ENCODE data around the gene VPS4A.

Gene VPS4A

DNA sequence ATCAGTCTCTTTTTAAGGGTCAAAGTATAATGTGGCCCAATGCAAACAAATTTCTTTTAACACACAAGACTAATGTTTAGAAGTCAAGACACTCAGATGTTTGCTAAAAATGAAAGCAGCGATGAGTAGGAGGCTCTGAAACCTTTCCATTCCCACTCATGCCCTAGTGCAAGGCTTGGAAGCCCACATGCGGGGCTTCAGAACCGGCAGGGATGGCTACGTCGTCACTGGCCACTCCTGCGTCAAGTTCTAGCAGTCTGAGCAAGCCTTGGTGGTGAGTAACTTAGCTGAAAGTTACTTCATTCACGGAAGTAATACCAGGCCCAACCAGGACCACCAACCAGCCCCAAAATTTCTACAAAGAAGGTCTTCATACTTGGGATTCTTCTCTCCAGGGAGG lies 55.3 kb downstream of the VPS4A start:
- no peak for DNase-seq (ENCODE audit: low read depth)

- no peak for DNase-seq (ENCODE audit: low read depth)
Measured at GRCh38 chr16:69367980-69368379, 56.8 kb downstream of the VPS4A start.

GRCh38 chr16:69368866-69369265 lies 57.7 kb downstream of the VPS4A start:
- no peak for DNase-seq (ENCODE audit: low read depth)

DNA sequence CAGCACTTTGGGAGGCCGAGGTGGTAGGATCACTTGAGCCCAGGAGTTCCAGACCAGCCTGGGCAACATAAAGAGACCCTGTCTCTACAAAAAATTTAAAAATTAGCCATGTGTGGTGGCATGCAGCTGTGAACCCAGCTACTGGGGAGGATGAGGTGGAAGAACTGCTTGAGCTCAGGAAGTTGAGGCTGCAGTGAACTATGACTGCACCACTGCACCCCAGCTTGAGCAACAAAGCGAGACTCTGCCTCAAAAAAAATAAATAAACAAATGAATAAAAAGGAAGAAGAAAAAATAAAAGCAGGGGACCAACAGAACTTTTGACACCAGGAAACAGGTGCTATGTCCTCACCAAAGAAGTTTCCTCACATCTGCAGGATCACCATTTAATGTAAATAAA lies 60.4 kb downstream of the VPS4A start:
- DNase-seq (ENCODE audit: low read depth) = no peak

- no peak for DNase-seq (ENCODE audit: low read depth)
Measured at GRCh38 chr16:69373019-69373418, 61.9 kb downstream of the VPS4A start.
